ENCODE results near the gene OBP2A.

DNA sequence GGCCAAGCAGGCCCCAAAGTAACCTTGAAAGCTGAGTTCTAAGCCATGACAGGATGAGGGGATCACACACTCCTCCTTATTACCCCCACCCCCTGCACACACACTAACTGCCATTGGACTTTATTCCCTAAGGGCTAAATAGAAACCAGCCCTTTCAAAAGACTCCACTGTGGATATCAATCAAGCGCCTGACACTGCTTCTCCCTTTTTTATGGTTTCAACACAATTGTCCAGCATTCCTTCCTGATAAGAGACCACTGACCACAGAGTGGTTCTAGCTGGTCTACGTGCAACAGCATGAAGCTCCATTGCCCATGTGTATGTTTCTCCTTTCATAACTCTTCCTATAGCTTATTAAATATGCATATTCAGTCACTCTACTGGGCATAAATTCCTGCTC is 50.3 kb downstream of the OBP2A start:
- TF ChIP-seq, protein P1, sequence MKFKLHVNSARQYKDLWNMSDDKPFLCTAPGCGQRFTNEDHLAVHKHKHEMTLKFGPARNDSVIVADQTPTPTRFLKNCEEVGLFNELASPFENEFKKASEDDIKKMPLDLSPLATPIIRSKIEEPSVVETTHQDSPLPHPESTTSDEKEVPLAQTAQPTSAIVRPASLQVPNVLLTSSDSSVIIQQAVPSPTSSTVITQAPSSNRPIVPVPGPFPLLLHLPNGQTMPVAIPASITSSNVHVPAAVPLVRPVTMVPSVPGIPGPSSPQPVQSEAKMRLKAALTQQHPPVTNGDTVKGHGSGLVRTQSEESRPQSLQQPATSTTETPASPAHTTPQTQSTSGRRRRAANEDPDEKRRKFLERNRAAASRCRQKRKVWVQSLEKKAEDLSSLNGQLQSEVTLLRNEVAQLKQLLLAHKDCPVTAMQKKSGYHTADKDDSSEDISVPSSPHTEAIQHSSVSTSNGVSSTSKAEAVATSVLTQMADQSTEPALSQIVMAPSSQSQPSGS (IDR thresholded peaks at IDR 0.05; ENCODE audit: low read length) = no peak
- TF ChIP-seq, protein P2, sequence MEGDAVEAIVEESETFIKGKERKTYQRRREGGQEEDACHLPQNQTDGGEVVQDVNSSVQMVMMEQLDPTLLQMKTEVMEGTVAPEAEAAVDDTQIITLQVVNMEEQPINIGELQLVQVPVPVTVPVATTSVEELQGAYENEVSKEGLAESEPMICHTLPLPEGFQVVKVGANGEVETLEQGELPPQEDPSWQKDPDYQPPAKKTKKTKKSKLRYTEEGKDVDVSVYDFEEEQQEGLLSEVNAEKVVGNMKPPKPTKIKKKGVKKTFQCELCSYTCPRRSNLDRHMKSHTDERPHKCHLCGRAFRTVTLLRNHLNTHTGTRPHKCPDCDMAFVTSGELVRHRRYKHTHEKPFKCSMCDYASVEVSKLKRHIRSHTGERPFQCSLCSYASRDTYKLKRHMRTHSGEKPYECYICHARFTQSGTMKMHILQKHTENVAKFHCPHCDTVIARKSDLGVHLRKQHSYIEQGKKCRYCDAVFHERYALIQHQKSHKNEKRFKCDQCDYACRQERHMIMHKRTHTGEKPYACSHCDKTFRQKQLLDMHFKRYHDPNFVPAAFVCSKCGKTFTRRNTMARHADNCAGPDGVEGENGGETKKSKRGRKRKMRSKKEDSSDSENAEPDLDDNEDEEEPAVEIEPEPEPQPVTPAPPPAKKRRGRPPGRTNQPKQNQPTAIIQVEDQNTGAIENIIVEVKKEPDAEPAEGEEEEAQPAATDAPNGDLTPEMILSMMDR (IDR thresholded peaks at IDR 0.05; ENCODE audit: control extremely low read depth in 1 of 3, insufficient read depth in 1 of 3, low read depth in 1 of 3, low read length in 3 of 3) = no peak
- TF ChIP-seq POLR2A (IDR thresholded peaks at IDR 0.05; ENCODE audit: control extremely low read depth in 1 of 2, low read depth in 2 of 2, low read length in 2 of 2) (no peak), RFX5 (IDR thresholded peaks at IDR 0.05; ENCODE audit: borderline replicate concordance, low read depth, low read length) (no peak), SP2 (IDR thresholded peaks at IDR 0.05; ENCODE audit: low read length) (no peak)

All from H1 (cell line).